Lung (tissue), 12 donors: Measurements from ENCODE around the gene LEPROT. TPM values are rescaled to one million over a fixed set of nuclear protein-coding genes. Genes with fewer than 3 reads are reported as not detected.

ENCODE experiments used
- ATAC-seq: fragments of 200-7000 bp; cut with Tn5 transposase; one replicate; pipeline ENCODE4 v1.9.1; 2020; ENCODE audit warnings: moderate number of reproducible peaks; ENCODE audit not compliant: insufficient read depth, low FRiP score
- DNase-seq, 3 donors: peaks; one replicate each; pipeline ENCODE4 v3.0.0-alpha.2; 2013 to 2017
- H3K27ac ChIP-seq, 2 donors: one replicate each; pipeline ENCODE4 v1.5.1; 2013; ENCODE audit warnings: mild to moderate bottlenecking in 2 of 2, moderate library complexity in 2 of 2, control low read depth in 1 of 2, inconsistent platforms in 1 of 2, low read depth in 1 of 2, low read length in 1 of 2
- H3K27me3 ChIP-seq, 3 donors: one replicate each; pipeline ENCODE4 v1.5.1; 2013; ENCODE audit warnings: low read length in 2 of 3; ENCODE audit not compliant: control insufficient read depth in 3 of 3, insufficient read depth in 3 of 3
- H3K36me3 ChIP-seq, 4 donors: one replicate each; pipeline ENCODE4 v1.5.1; 2013; ENCODE audit warnings: low read length in 4 of 4, mild to moderate bottlenecking in 1 of 4, moderate library complexity in 1 of 4; ENCODE audit not compliant: control insufficient read depth in 4 of 4, insufficient read depth in 4 of 4
- H3K4me1 ChIP-seq, 5 donors: one replicate each; pipeline ENCODE4 v1.5.1; 2013; ENCODE audit warnings: low read length in 5 of 5, mild to moderate bottlenecking in 2 of 5, moderate library complexity in 1 of 5; ENCODE audit not compliant: control insufficient read depth in 5 of 5, insufficient read depth in 5 of 5
- H3K4me3 ChIP-seq: one replicate; pipeline ENCODE4 v1.5.1; 2013; ENCODE audit warnings: mild to moderate bottlenecking, control low read depth, moderate library complexity
- H3K9ac ChIP-seq, 2 donors: one replicate each; pipeline ENCODE4 v1.5.1; 2013; ENCODE audit warnings: low read length in 2 of 2, control low read depth in 1 of 2; ENCODE audit not compliant: insufficient read depth in 1 of 2
- H3K9me3 ChIP-seq, 4 donors: one replicate each; pipeline ENCODE4 v1.5.1; 2013; ENCODE audit warnings: low read length in 3 of 4, mild to moderate bottlenecking in 1 of 4, moderate library complexity in 1 of 4; ENCODE audit not compliant: control insufficient read depth in 4 of 4, insufficient read depth in 3 of 4
- WGBS, 2 donors: extraction: QIAGEN DNeasy Blood & Tissue Kit; methylation state at CpG; one replicate each; pipeline ENCODE4 v1.1.7; 2013; 5-methylcytosine and 5-hydroxymethylcytosine counted together
- polyA plus RNA-seq, 2 donors: library from polyadenylated mRNA; stranded (reverse); fragments of 200-250 nt; gene quantifications; one replicate each; pipeline ENCODE4 v1.2.1, GENCODE V29; 2013
- total RNA-seq, 2 donors: library from RNA; depleted of rRNA in 1 of 2; stranded (reverse); fragments of >200 nt in 1 of 2; gene quantifications; one replicate each; pipeline ENCODE4 v1.2.1, GENCODE V29; 2014 to 2021
- TF ChIP-seq, protein P1 (sequence below): IDR thresholded peaks from 2 replicates; pipeline ENCODE4 v1.5.1; 2012; ENCODE audit warnings: mild to moderate bottlenecking; ENCODE audit errors: control extremely low read depth, extremely low read depth
- donor health status: control.
- donor health status: control.
- donor health status: Bipolar disorder and iron deficiency.
- donor health status: healthy.
- donor health status: DM: yes; HTN: yes; CAD: no.

LEPROT gene
- total and polyA plus RNA-seq, 4 donors = 43.0 to 88.6 (median 68.5) TPM

GRCh38 chr1:65412256-65412983 is 8.0 kb upstream of the LEPROT start:
- DNase-seq (no peak), ATAC-seq (no peak)
- Histone ChIP-seq H3K9me3 (no peaks in the 10 kb centered on the region), H3K4me3 (no peak overlapping the region), H3K4me1 (no peaks in the 10 kb centered on the region), H3K27ac (no peak overlapping the region), H3K36me3 (peaks cover 0 to 4% (median 0%) of the 10 kb centered on the region in 4 donors), H3K27me3 (no peaks in the 10 kb centered on the region), H3K9ac (no peak overlapping the region)
- TF ChIP-seq, protein P1, sequence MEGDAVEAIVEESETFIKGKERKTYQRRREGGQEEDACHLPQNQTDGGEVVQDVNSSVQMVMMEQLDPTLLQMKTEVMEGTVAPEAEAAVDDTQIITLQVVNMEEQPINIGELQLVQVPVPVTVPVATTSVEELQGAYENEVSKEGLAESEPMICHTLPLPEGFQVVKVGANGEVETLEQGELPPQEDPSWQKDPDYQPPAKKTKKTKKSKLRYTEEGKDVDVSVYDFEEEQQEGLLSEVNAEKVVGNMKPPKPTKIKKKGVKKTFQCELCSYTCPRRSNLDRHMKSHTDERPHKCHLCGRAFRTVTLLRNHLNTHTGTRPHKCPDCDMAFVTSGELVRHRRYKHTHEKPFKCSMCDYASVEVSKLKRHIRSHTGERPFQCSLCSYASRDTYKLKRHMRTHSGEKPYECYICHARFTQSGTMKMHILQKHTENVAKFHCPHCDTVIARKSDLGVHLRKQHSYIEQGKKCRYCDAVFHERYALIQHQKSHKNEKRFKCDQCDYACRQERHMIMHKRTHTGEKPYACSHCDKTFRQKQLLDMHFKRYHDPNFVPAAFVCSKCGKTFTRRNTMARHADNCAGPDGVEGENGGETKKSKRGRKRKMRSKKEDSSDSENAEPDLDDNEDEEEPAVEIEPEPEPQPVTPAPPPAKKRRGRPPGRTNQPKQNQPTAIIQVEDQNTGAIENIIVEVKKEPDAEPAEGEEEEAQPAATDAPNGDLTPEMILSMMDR = no peak
- WGBS, 2 donors = 94 to 97% methylated on average over 4 of the region's 4 CpGs

DNA sequence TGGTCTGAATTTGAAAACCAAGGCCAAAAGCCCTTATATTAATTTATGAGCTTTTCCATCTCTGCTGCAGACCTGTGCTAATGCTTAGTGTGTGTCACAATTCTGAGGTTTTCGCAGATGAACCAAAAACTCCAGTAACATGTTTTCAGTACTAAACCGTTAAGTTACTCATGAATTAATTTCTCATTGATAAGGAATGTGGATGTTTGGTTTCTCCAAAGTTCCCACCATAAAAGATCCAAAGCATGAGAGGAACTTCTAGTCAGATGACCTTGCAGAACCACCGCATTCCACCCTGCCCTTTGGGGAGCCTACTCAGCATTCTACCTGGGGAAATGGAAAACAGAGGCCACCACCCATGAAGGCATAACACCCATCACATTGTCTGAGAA is 7.5 kb upstream of the LEPROT start:
- WGBS, 2 donors = 91 to 97% methylated on average over 3 of the region's 3 CpGs
- no peaks in the 10 kb centered on the region for H3K27me3 ChIP-seq
- H3K9ac ChIP-seq = no peak overlapping the region
- DNase-seq (no peak), ATAC-seq (no peak)
- TF ChIP-seq, protein P1 = no peak
- peaks cover 0 to 4% (median 0%) of the 10 kb centered on the region in 4 donors for H3K36me3 ChIP-seq
- H3K9me3 ChIP-seq = no peaks in the 10 kb centered on the region
- H3K4me3 ChIP-seq = no peak overlapping the region
- no peaks in the 10 kb centered on the region for H3K4me1 ChIP-seq
- no peak overlapping the region for H3K27ac ChIP-seq

- 86 to 90% methylated on average over 4 of the region's 4 CpGs for WGBS, 2 donors
- peaks cover 0 to 4% (median 0%) of the 10 kb centered on the region in 5 donors for H3K4me1 ChIP-seq
Measured at GRCh38 chr1:65414538-65414937, 5.9 kb upstream of the LEPROT start.

More at GRCh38 chr1:65414538-65414937, 5.9 kb upstream of the LEPROT start:
- DNase-seq = no peak
- TF ChIP-seq, protein P1 = no peak
- H3K27me3 ChIP-seq = no peaks in the 10 kb centered on the region
- no peak overlapping the region for H3K9ac ChIP-seq
- no peak overlapping the region for H3K4me3 ChIP-seq
- no peak for ATAC-seq
- H3K36me3 ChIP-seq = peaks cover 0 to 4% (median 0%) of the 10 kb centered on the region in 4 donors
- H3K9me3 ChIP-seq = no peaks in the 10 kb centered on the region
- no peak overlapping the region for H3K27ac ChIP-seq
